Gastrocnemius medialis (tissue), 4 donors: ENCODE measurements around the gene MRPL19. TPM values are rescaled to one million over a fixed set of nuclear protein-coding genes. Genes with fewer than 3 reads are reported as not detected.
"Not testable (repeated sequence)": the region's sequence is repeated elsewhere in the genome, so short reads cannot be mapped to it uniquely, and the experiment has no call there.

Experiments
- ATAC-seq, 2 donors: fragments of 150-250 bp; one replicate each; pipeline ENCODE4 v1.9.1; 2016
- DNase-seq, 2 donors: peaks; one replicate each; pipeline ENCODE4 v3.0.0-alpha.2; 2019
- H3K27ac ChIP-seq, 4 donors: fragments of 200-600 bp; sonication (generic); 1 replicate in 1 of 4; 2 replicates in 3 of 4; pipeline ENCODE4 v1.5.1; 2016 to 2018; ENCODE audit warnings: mild to moderate bottlenecking in 2 of 4, moderate library complexity in 1 of 4
- H3K27me3 ChIP-seq, 3 donors: fragments of 200-600 bp; sonication (generic) in 2 of 3; 1 replicate in 1 of 3; 2 replicates in 2 of 3; pipeline versions ENCODE4 v1.5.1 to v1.6.0; 2016 to 2019; ENCODE audit warnings: mild to moderate bottlenecking in 1 of 3, moderate library complexity in 1 of 3
- H3K36me3 ChIP-seq, 2 donors: fragments of 200-600 bp; sonication (generic) in 1 of 2; one replicate each; pipeline ENCODE4 v1.5.1; 2017 to 2018
- H3K4me1 ChIP-seq, 2 donors: fragments of 200-600 bp; sonication (generic) in 1 of 2; one replicate each; pipeline ENCODE4 v1.5.1; 2016 to 2017; ENCODE audit warnings: mild to moderate bottlenecking in 2 of 2
- H3K4me3 ChIP-seq, 4 donors: fragments of 200-600 bp; sonication (generic) in 3 of 4; 1 replicate in 1 of 4; 2 replicates in 3 of 4; pipeline ENCODE4 v1.5.1; 2016 to 2019; ENCODE audit warnings: mild to moderate bottlenecking in 2 of 4
- H3K9me3 ChIP-seq, 3 donors: fragments of 200-600 bp; sonication (generic) in 2 of 3; 1 replicate in 1 of 3; 2 replicates in 2 of 3; pipeline ENCODE4 v1.5.1; 2016 to 2019
- CTCF ChIP-seq, 5 experiments: fragments of 450-650 bp in 3 of 5; fragments of 200-600 bp in 2 of 5; sonication (generic) in 2 of 5; IDR thresholded peaks in 4 of 5; conservative IDR thresholded peaks in 1 of 5; 1 replicate in 4 of 5; 2 replicates in 1 of 5; pipeline ENCODE4 v1.5.1; 2016 to 2019; ENCODE audit warnings: antibody characterized with exemption in 5 of 5, mild to moderate bottlenecking in 3 of 5, moderate library complexity in 3 of 5
- POLR2A ChIP-seq, 2 donors: fragments of 450-650 bp; IDR thresholded peaks; one replicate each; pipeline ENCODE4 v1.6.1; 2017; ENCODE audit warnings: antibody characterized with exemption in 2 of 2, mild to moderate bottlenecking in 2 of 2, moderate library complexity in 2 of 2
- in situ Hi-C, 4 donors: fragments of 200-750 bp; cut with MboI; loops; one replicate each; pipeline versions ENCODE4 v1.15.0 to v1.8.0; 2017; ENCODE audit warnings: low sequenced_read_pairs in 4 of 4
- intact Hi-C: fragments of 100-400 bp; cut with DNase I; formaldehyde crosslinking; loops from one replicate; pipeline ENCODE4 v1.15.1; 2023; ENCODE audit warnings: low total_unique reads
- total RNA-seq, 4 donors: library from RNA; depleted of rRNA; stranded (reverse); fragments of >200 nt; gene quantifications; one replicate each; pipeline versions ENCODE4 v1.1.0 to v1.2.3, GENCODE V29; 2016

Gene MRPL19
- total RNA-seq, 4 donors from 2014 or later: 25.4 to 95.3 (median 69.8) TPM

- Histone ChIP-seq H3K9me3 (no peaks in the 10 kb centered on the region), H3K36me3 (peaks cover 0 to 20% of the 10 kb centered on the region in 2 donors), H3K4me1 (peaks cover 19 to 26% of the 10 kb centered on the region in 2 donors), H3K27ac (peak overlapping the region; percentile 1 to 96 (median 47)), H3K27me3 (no peaks in the 10 kb centered on the region), H3K4me3 (peak overlapping the region; percentile 65 to 79 (median 74))
- in situ Hi-C loops: no loop called here
- DNase-seq (no peak), ATAC-seq (no peak)
- intact Hi-C loops: no loop called here
- TF ChIP-seq POLR2A (IDR thresholded peaks at IDR 0.05) (no peak), CTCF (IDR thresholded peaks at IDR 0.05 in 4 of 5, conservative IDR thresholded peaks at IDR 0.05 in 1 of 5) (no peak)
These were observed 62.7 kb downstream of the MRPL19 start for GRCh38 chr2:75709297-75709696.

GRCh38 chr2:75710220-75710576 lies 63.6 kb downstream of the MRPL19 start:
- H3K27ac ChIP-seq: peak overlapping the region; percentile 88 to 96 (median 94)
- TF ChIP-seq POLR2A (IDR thresholded peaks at IDR 0.05) (no peak), CTCF (IDR thresholded peaks at IDR 0.05 in 4 of 5, conservative IDR thresholded peaks at IDR 0.05 in 1 of 5) (no peak)
- ATAC-seq (peak; percentile 37 to 41), DNase-seq (no peak)
- peaks cover 19 to 26% of the 10 kb centered on the region in 2 donors for H3K4me1 ChIP-seq
- no peaks in the 10 kb centered on the region for H3K9me3 ChIP-seq
- in situ Hi-C loops (no loop called here), intact Hi-C loops (loop anchor here (1.0 to 10.0 kb wide), 4 partner anchors 33 to 755 kb away; partner anchors contain the start of genes MRPL19 and POLE4)
- peak overlapping the region; percentile 65 to 79 (median 74) for H3K4me3 ChIP-seq
- H3K27me3 ChIP-seq: no peaks in the 10 kb centered on the region
- H3K36me3 ChIP-seq: peaks cover 0 to 11% of the 10 kb centered on the region in 2 donors

GRCh38 chr2:75710577-75711253 lies 64.1 kb downstream of the MRPL19 start, which contains the start of gene GCFC2:
TSS of gene GCFC2 (minus strand) at chr2:75710915. CDS start at chr2:75710855, 60 bp downstream.
- Histone ChIP-seq H3K9me3 (no peaks in the 10 kb centered on the region), H3K4me3 (peak within 1 kb of the TSS; percentile 65 to 79 (median 74)), H3K27me3 (no peaks in the 10 kb centered on the region), H3K36me3 (peaks cover 0 to 8% of the 10 kb centered on the region in 2 donors), H3K4me1 (peaks cover 19 to 26% of the 10 kb centered on the region in 2 donors), H3K27ac (peak within 1 kb of the TSS; percentile 88 to 96 (median 94))
- ATAC-seq: peak; percentile 95 to 96
- in situ Hi-C loops (no loop called here), intact Hi-C loops (loop anchor here (1.0 to 10.0 kb wide), 4 partner anchors 34 to 756 kb away; partner anchors contain the start of genes MRPL19 and POLE4)
- DNase-seq: peak; percentile 77 to 89
- TF ChIP-seq POLR2A (IDR thresholded peaks at IDR 0.05) (peak; percentile 63 to 72), CTCF (IDR thresholded peaks at IDR 0.05 in 4 of 5, conservative IDR thresholded peaks at IDR 0.05 in 1 of 5) (peak in 4 of 5 experiments; percentile 30 to 50 (median 42))

- H3K4me3 ChIP-seq: not testable (repeated sequence)
These were observed 65.0 kb downstream of the MRPL19 start for GRCh38 chr2:75711590-75711989.

GRCh38 chr2:75716406-75716805 lies 69.8 kb downstream of the MRPL19 start:
- Histone ChIP-seq H3K9me3 (no peaks in the 10 kb centered on the region), H3K27me3 (no peaks in the 10 kb centered on the region), H3K4me1 (no peaks in the 10 kb centered on the region), H3K4me3 (no peak overlapping the region), H3K27ac (no peak overlapping the region), H3K36me3 (no peaks in the 10 kb centered on the region)
- no peak for ATAC-seq
- no peak for DNase-seq
- TF ChIP-seq POLR2A (IDR thresholded peaks at IDR 0.05) (no peak), CTCF (IDR thresholded peaks at IDR 0.05 in 4 of 5, conservative IDR thresholded peaks at IDR 0.05 in 1 of 5) (no peak)
- intact Hi-C loops (loop anchor here (10.0 kb wide), 1 partner anchor 762 kb away; the partner anchor contains the start of gene POLE4), in situ Hi-C loops (no loop called here)

More at GRCh38 chr2:75711590-75711989, 65.0 kb downstream of the MRPL19 start:
- intact Hi-C loops: loop anchor here (2.0 to 10.0 kb wide), 3 partner anchors 35 to 757 kb away; partner anchors contain the start of gene POLE4
- Histone ChIP-seq H3K27ac (peak overlapping the region in 1 of 4 donors; percentile 88), H3K4me1 (peaks cover 19 to 20% of the 10 kb centered on the region in 2 donors)
- in situ Hi-C loops, H3K27me3 ChIP-seq, H3K36me3 ChIP-seq, DNase-seq, ATAC-seq, H3K9me3 ChIP-seq: not testable (repeated sequence)
